ENCODE measurements around the gene PPM1F. TPM values are rescaled to one million over a fixed set of nuclear protein-coding genes. Genes with fewer than 3 reads are reported as not detected.

The PPM1F gene
- total and polyA plus RNA-seq, 5 experiments from 2014 or later = 8.3 to 25.1 (median 9.9) TPM

GRCh38 chr22:21989049-21989448, 36.4 kb upstream of the PPM1F start:
- Mint-ChIP-seq H3K9me3 (no peaks in the 10 kb centered on the region), H3K4me1 (no peaks in the 10 kb centered on the region), H3K36me3 (no peaks in the 10 kb centered on the region), H3K4me3 (no peak overlapping the region), H3K27me3 (peaks cover 0 to 3% (median 0%) of the 10 kb centered on the region in 5 donors), H3K27ac (no peak overlapping the region)
- ATAC-seq = no peak
- POLR2A ChIA-PET = no interaction called here
- no peak for DNase-seq

GRCh38 chr22:21985214-21985613, 32.6 kb upstream of the PPM1F start:
- peaks cover 2 to 26% (median 24%) of the 10 kb centered on the region in 4 donors for H3K4me1 Mint-ChIP-seq
- H3K27ac Mint-ChIP-seq = no peak overlapping the region
- no peaks in the 10 kb centered on the region for H3K9me3 Mint-ChIP-seq
- H3K4me3 Mint-ChIP-seq = no peak overlapping the region
- no peaks in the 10 kb centered on the region for H3K36me3 Mint-ChIP-seq
- no peaks in the 10 kb centered on the region for H3K27me3 Mint-ChIP-seq
- POLR2A ChIA-PET = no interaction called here
- DNase-seq = peak in 1 of 10 donors; percentile 23
- no peak for ATAC-seq

DNA sequence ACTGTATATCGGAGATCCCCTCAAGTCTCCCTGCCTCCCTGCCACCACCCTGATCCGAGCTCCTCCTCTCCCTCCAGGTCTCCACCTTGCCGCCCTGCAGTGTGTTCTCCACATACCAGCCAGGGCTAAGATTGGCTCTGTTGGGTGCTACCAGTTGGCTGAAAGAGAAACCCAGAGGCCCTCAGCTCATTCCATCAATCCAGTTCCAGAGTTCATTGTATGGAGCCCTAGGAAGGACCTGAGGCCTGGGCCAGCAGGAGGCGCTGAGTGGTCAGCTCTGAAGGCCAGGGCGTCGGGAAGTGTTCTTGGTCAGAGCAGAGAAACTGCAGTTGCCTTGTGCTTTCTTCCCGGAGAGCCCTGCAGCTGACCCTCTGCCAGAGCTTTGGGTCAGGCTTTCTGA, 32.1 kb upstream of the PPM1F start:
- H3K27ac Mint-ChIP-seq = peak overlapping the region in 2 of 10 donors; percentile 64 to 66
- no peaks in the 10 kb centered on the region for H3K36me3 Mint-ChIP-seq

GRCh38 chr22:21982338-21982965, 29.8 kb upstream of the PPM1F start, which contains the start of gene TOP3B:
Gene TOP3B (minus strand): TSS chr22:21982787. CDS start chr22:21975709, 7,078 bp downstream.
- Mint-ChIP-seq H3K27me3 (no peaks in the 10 kb centered on the region), H3K4me3 (peak within 1 kb of the TSS; percentile 85 to 94 (median 90)), H3K9me3 (no peaks in the 10 kb centered on the region), H3K27ac (peak within 1 kb of the TSS; percentile 82 to 95 (median 92)), H3K36me3 (peaks cover 0 to 11% (median 0%) of the 10 kb centered on the region in 3 donors), H3K4me1 (peaks cover 18 to 51% (median 42%) of the 10 kb centered on the region in 4 donors)
- ATAC-seq (peak; percentile 94 to 97), DNase-seq (peak; percentile 60 to 84 (median 76))
- POLR2A ChIA-PET = interaction anchor here (0.6 to 1.2 kb wide), 2 partner anchors 24 to 30 kb away, joined by 3 read pairs; partner anchors contain the start of gene PPM1F

More for the DNA sequence above, 32.1 kb upstream of the PPM1F start:
- Mint-ChIP-seq H3K9me3 (no peaks in the 10 kb centered on the region), H3K4me3 (peak overlapping the region in 5 of 10 donors; percentile 26 to 59 (median 50)), H3K27me3 (no peaks in the 10 kb centered on the region), H3K4me1 (peaks cover 4 to 30% (median 26%) of the 10 kb centered on the region in 4 donors)
- peak in 1 of 10 donors; percentile 23 for DNase-seq
- no peak for ATAC-seq
- POLR2A ChIA-PET = no interaction called here

DNA sequence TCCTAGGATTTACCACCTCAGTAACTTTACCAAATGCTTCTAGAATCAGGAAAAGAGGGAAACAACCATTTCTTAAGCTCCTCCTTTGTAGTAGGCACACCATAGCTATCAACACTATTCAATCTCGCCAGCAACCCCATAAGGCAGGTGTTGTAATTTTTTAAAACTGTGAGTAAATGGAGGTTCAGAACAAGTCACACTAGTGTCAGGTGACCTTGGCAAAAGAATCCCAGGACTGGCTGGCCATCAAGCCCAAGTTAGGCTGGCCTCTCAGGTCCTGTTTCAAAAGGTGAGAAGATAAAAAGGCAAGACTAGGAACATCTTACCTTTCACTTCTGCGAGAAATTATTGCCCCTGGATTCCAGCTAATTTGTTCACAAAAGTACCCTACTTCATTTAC, 29.2 kb upstream of the PPM1F start:
- Mint-ChIP-seq H3K9me3 (no peaks in the 10 kb centered on the region), H3K4me3 (peak overlapping the region; percentile 85 to 94 (median 90)), H3K4me1 (peaks cover 18 to 55% (median 44%) of the 10 kb centered on the region in 4 donors), H3K36me3 (peaks cover 0 to 11% (median 0%) of the 10 kb centered on the region in 3 donors), H3K27ac (peak overlapping the region; percentile 82 to 95 (median 92)), H3K27me3 (no peaks in the 10 kb centered on the region)
- POLR2A ChIA-PET = interaction anchor here (0.6 to 1.2 kb wide), 2 partner anchors 25 to 29 kb away, joined by 3 read pairs; partner anchors contain the start of gene PPM1F
- ATAC-seq = no peak
- DNase-seq = no peak

DNA sequence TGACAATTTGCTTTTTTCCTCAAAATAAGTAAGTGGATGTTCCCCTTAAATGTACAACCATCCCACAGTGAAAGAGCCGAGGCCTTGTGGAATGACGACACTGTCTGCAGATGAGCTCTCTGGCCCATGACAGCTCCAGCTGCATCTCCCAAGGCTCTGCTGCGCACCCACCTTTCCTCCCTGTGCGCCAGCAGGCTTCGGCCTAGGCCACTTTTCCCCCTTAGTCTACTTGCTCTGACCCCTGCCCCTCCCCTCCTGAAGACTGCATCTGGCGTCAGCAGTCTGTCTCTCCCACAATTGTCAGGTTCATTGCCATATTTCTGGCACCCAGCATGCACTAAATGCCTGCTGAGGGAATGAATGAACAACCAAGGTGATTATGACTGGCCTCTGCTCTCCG, 27.9 kb upstream of the PPM1F start:
- H3K36me3 Mint-ChIP-seq = peaks cover 0 to 16% (median 0%) of the 10 kb centered on the region in 3 donors
- peak overlapping the region in 6 of 10 donors; percentile 27 to 82 (median 60) for H3K27ac Mint-ChIP-seq
- H3K27me3 Mint-ChIP-seq = no peaks in the 10 kb centered on the region
- POLR2A ChIA-PET = no interaction called here
- DNase-seq (no peak), ATAC-seq (no peak)
- H3K4me1 Mint-ChIP-seq = peaks cover 24 to 67% (median 54%) of the 10 kb centered on the region in 4 donors
- peak overlapping the region in 8 of 10 donors; percentile 11 to 90 (median 38) for H3K4me3 Mint-ChIP-seq
- no peaks in the 10 kb centered on the region for H3K9me3 Mint-ChIP-seq

- no peaks in the 10 kb centered on the region for H3K9me3 Mint-ChIP-seq
- peak overlapping the region in 8 of 10 donors; percentile 16 to 79 (median 54) for H3K27ac Mint-ChIP-seq
- DNase-seq = peak in 1 of 10 donors; percentile 14
- H3K4me3 Mint-ChIP-seq = peak overlapping the region in 4 of 10 donors; percentile 12 to 34 (median 22)
- H3K27me3 Mint-ChIP-seq = no peaks in the 10 kb centered on the region
- H3K36me3 Mint-ChIP-seq = peaks cover 0 to 34% (median 3%) of the 10 kb centered on the region in 3 donors
- ATAC-seq = no peak
- POLR2A ChIA-PET = no interaction called here
- peaks cover 25 to 68% (median 55%) of the 10 kb centered on the region in 4 donors for H3K4me1 Mint-ChIP-seq
These were observed 26.1 kb upstream of the PPM1F start for GRCh38 chr22:21978564-21979386.

- DNase-seq (peak in 1 of 10 donors; percentile 24), ATAC-seq (no peak)
- peaks cover 0 to 43% (median 3%) of the 10 kb centered on the region in 3 donors for H3K36me3 Mint-ChIP-seq
- H3K27me3 Mint-ChIP-seq = no peaks in the 10 kb centered on the region
- POLR2A ChIA-PET = no interaction called here
- peaks cover 25 to 68% (median 55%) of the 10 kb centered on the region in 4 donors for H3K4me1 Mint-ChIP-seq
- H3K4me3 Mint-ChIP-seq = peak overlapping the region in 1 of 10 donors; percentile 26
- no peaks in the 10 kb centered on the region for H3K9me3 Mint-ChIP-seq
- peak overlapping the region in 4 of 10 donors; percentile 27 to 79 (median 59) for H3K27ac Mint-ChIP-seq
These were observed 25.2 kb upstream of the PPM1F start for GRCh38 chr22:21977814-21978213.

- peaks cover 27 to 49% (median 38%) of the 10 kb centered on the region in 4 donors for H3K4me1 Mint-ChIP-seq
- peaks cover 0 to 59% (median 3%) of the 10 kb centered on the region in 3 donors for H3K36me3 Mint-ChIP-seq
- POLR2A ChIA-PET = no interaction called here
- H3K9me3 Mint-ChIP-seq = no peaks in the 10 kb centered on the region
- no peak overlapping the region for H3K4me3 Mint-ChIP-seq
- no peaks in the 10 kb centered on the region for H3K27me3 Mint-ChIP-seq
- no peak for DNase-seq
- no peak for ATAC-seq
- H3K27ac Mint-ChIP-seq = peak overlapping the region in 3 of 10 donors; percentile 53 to 79 (median 58)
These were observed 23.3 kb upstream of the PPM1F start for GRCh38 chr22:21975854-21976345.

DNA sequence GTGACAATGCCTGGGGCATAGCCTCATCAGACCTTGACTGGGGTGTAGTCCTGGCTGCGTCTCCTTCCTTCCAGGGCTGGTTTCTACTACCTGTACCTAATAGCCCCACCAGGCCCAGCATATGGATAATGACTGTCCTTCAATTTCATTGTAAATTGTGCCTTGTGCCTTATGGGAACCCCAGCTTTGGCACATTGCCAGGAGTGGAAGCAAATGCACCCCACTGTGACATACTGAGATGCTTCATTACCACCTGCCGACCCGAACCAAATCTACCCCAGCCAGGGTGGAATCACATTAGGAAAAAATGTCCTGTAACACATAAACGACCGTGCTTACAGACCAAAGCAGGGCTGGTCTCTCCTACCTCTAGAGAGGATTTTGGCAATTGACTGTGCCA, 22.6 kb upstream of the PPM1F start:
- POLR2A ChIA-PET = no interaction called here
- Mint-ChIP-seq H3K9me3 (no peaks in the 10 kb centered on the region), H3K36me3 (peaks cover 0 to 65% (median 7%) of the 10 kb centered on the region in 3 donors), H3K4me1 (peaks cover 27 to 45% (median 32%) of the 10 kb centered on the region in 4 donors), H3K27ac (peak overlapping the region in 1 of 10 donors; percentile 63), H3K4me3 (no peak overlapping the region), H3K27me3 (no peaks in the 10 kb centered on the region)
- no peak for DNase-seq
- no peak for ATAC-seq

- DNase-seq (no peak), ATAC-seq (no peak)
- H3K36me3 Mint-ChIP-seq = peaks cover 0 to 67% (median 8%) of the 10 kb centered on the region in 3 donors
- H3K4me1 Mint-ChIP-seq = peaks cover 20 to 36% (median 29%) of the 10 kb centered on the region in 4 donors
- H3K9me3 Mint-ChIP-seq = no peaks in the 10 kb centered on the region
- H3K27me3 Mint-ChIP-seq = no peaks in the 10 kb centered on the region
- POLR2A ChIA-PET = no interaction called here
- no peak overlapping the region for H3K27ac Mint-ChIP-seq
- H3K4me3 Mint-ChIP-seq = no peak overlapping the region
These were observed 21.5 kb upstream of the PPM1F start for GRCh38 chr22:21974058-21974649.

- Mint-ChIP-seq H3K4me1 (peaks cover 12 to 23% (median 16%) of the 10 kb centered on the region in 4 donors), H3K27me3 (no peaks in the 10 kb centered on the region), H3K27ac (no peak overlapping the region), H3K9me3 (no peaks in the 10 kb centered on the region), H3K36me3 (peaks cover 0 to 67% (median 18%) of the 10 kb centered on the region in 3 donors), H3K4me3 (no peak overlapping the region)
- POLR2A ChIA-PET = no interaction called here
- DNase-seq (no peak), ATAC-seq (no peak)
These were observed 20.2 kb upstream of the PPM1F start for GRCh38 chr22:21972806-21973205.
